IPS-18a (cell line): Measurements from ENCODE around the gene BMP6.

Source experiments
- H3K27ac ChIP-seq: one replicate; pipeline ENCODE4 v1.5.1; 2013; ENCODE audit warnings: low read length
- H3K27me3 ChIP-seq: one replicate; pipeline ENCODE4 v1.6.1; 2013; ENCODE audit warnings: mild to moderate bottlenecking, low read length; ENCODE audit not compliant: control insufficient read depth, insufficient read depth
- H3K36me3 ChIP-seq: one replicate; pipeline ENCODE4 v1.6.1; 2013; ENCODE audit warnings: low read depth, low read length; ENCODE audit not compliant: control insufficient read depth
- H3K4me1 ChIP-seq: one replicate; pipeline ENCODE4 v1.6.1; 2013; ENCODE audit warnings: low read depth, low read length; ENCODE audit not compliant: control insufficient read depth
- H3K4me3 ChIP-seq: one replicate; pipeline ENCODE4 v1.5.1; 2013; ENCODE audit warnings: low read length
- H3K9ac ChIP-seq: one replicate; pipeline ENCODE4 v1.6.1; 2013; ENCODE audit warnings: mild to moderate bottlenecking, low read length, moderate library complexity
- H3K9me3 ChIP-seq: one replicate; pipeline ENCODE4 v1.6.1; 2013; ENCODE audit warnings: low read depth, low read length; ENCODE audit not compliant: control insufficient read depth

BMP6 gene

DNA sequence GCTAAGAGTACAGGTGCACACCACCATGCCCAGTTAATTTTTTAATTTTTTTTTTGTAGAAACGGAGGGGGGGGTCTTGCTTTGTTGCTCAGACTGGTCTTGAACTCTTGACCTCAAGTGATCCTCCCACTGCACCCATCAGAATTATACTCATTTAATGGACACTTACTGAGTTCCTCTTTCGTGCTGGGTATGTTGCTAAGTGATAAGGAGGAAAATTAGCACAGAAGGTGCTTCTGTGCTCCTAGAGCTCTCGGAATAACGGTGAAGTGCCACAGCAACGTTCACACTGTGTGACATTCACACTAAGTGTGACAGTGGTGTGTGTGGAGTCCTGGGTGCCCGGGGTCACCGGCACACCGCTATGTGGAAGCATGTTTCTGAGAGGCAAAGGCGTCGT is 32.1 kb upstream of the BMP6 start:
- no peak overlapping the region for H3K4me3 ChIP-seq
- no peak overlapping the region for H3K9ac ChIP-seq
- no peaks in the 10 kb centered on the region for H3K9me3 ChIP-seq
- H3K27ac ChIP-seq: no peak overlapping the region
- H3K4me1 ChIP-seq: peaks cover 3% of the 10 kb centered on the region
- H3K36me3 ChIP-seq: no peaks in the 10 kb centered on the region
- H3K27me3 ChIP-seq: no peaks in the 10 kb centered on the region

DNA sequence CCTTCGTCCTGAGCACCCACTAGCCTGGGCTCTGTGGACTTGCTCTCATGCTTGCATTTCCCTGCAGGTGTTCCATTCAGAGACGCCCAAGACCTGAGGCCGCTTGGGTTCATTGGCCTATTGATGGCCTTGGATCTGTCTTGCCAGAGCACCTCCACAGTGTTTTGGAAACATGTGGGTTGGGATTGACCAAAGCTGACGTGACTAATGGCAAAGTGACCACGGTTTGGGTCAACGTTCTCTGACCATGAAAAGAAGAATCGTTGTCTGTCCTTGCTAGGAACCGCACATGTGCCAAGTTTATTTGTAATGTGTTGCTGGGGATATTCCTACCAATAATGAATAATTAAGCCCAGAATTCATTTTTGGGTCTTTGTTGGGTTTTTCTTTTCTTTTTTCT is 29.8 kb upstream of the BMP6 start:
- H3K9ac ChIP-seq: no peak overlapping the region
- H3K36me3 ChIP-seq: no peaks in the 10 kb centered on the region
- H3K27ac ChIP-seq: no peak overlapping the region
- H3K4me1 ChIP-seq: peaks cover 3% of the 10 kb centered on the region
- no peaks in the 10 kb centered on the region for H3K9me3 ChIP-seq
- H3K4me3 ChIP-seq: no peak overlapping the region
- no peaks in the 10 kb centered on the region for H3K27me3 ChIP-seq

DNA sequence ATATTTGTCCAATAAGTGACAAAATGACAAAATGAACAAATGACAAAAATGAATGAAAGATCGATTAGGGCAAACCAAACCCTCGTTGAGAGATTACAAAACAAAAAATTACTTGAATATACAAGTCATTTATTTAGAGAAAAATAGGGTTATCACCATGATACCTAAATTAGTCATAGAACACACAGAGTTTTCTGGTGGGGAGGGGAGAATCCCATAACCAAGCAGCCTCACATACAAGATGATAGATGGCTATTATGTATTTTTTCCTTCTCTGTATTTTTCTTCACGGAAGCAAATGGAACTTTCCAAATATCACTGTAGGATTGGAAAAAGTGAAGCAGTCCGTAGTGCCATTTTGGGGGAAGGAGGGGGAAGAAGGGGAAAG is 28.5 kb upstream of the BMP6 start:
- Histone ChIP-seq H3K9me3 (no peaks in the 10 kb centered on the region), H3K27me3 (no peaks in the 10 kb centered on the region), H3K36me3 (no peaks in the 10 kb centered on the region), H3K27ac (no peak overlapping the region), H3K9ac (no peak overlapping the region), H3K4me1 (peaks cover under 1% of the 10 kb centered on the region), H3K4me3 (no peak overlapping the region)

DNA sequence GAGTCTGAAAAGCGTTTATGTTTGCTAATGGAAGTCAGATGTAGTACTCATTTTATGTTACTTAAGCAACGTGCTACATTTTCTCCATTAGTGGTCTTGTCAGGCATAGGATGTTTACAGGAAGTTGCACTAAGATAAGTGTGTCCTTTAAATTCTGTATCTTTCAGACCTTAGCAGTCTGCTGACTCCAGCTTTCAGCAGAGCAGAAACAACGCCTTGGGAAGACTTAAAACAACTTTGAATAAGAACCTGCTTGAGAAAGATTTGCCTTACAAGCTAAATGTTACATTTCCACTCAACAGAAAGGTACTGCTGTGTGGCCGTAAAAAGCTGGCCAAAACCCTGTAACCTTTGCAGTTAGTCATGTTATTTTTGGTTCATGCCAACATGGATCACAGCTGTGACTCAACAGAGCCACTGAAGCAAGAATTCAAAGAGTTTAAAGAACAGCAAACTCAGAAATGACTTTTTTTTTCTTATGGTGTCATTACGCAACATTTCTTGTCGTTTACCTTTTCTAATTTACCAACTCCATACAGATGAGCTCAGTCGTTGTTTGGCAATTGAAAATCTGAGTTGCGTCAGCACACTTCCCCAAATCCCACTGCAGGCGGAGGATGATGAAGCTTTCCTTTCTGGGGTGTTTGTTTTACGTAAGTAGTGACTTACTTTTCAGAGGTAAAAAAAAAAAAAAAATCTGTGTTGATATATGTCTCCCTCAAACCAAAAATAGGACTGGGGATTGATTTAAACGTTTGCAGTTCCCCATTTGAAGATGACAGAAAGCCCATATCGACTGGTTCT is 27.9 kb upstream of the BMP6 start:
- Histone ChIP-seq H3K9ac (no peak overlapping the region), H3K4me1 (no peaks in the 10 kb centered on the region), H3K27ac (no peak overlapping the region)

DNA sequence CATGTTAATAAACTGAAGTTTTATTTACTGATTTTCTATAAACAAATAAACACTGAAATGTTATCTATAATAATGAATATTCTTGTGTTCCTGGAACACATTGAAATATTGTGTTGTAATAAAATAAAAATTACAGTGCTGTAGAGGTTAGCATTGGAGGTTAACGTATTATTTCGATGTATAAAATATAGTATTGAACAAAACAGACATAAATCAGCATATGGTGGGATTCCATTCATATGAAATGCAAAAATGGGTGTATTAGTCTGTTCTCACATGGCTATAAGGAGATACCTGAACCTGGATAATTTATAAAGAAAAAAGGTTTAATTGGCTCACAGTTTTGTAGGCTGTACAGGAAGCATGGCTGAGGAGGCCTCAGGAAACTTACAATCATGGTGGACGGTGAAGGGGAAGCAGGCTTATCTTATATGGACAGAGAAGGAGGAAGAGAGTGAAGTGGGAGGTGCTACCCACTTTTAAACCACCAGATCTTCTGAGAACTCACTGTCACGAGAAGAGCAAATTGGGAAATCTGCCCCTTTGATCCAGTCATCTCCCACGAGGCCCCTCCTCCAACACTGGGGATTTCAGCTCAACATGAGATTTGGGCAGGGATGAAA is 24.6 kb upstream of the BMP6 start:
- Histone ChIP-seq H3K9me3 (no peaks in the 10 kb centered on the region), H3K27ac (no peak overlapping the region), H3K4me1 (no peaks in the 10 kb centered on the region), H3K36me3 (no peaks in the 10 kb centered on the region), H3K27me3 (no peaks in the 10 kb centered on the region), H3K9ac (no peak overlapping the region), H3K4me3 (no peak overlapping the region)

More for the DNA sequence above, 27.9 kb upstream of the BMP6 start:
- Histone ChIP-seq H3K4me3 (no peak overlapping the region), H3K36me3 (no peaks in the 10 kb centered on the region), H3K27me3 (no peaks in the 10 kb centered on the region), H3K9me3 (no peaks in the 10 kb centered on the region)

DNA sequence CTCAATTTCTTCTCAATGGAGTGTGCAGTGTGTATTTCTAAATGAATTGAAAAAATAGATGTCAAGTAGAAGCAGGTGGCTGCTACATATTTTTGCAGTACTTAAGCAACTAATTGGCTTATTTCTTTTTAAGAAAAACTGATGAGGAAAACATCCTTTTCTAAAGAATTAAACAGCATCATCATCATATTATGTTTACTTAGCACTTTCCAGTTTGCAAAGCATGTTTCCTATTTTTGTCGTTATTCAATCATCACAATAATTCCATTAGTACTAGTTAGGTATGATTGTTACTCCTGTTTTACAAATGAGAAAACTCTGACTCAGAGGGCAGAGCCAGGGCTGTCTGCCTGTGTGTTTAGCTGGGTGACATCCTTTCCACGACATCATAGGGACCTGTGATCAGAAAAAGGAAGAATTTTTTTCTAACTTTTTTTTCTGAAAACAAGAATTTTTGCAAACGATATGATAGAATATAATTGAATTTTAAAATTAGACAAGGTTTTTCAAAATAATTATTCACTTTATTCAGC is 22.7 kb upstream of the BMP6 start:
- H3K27me3 ChIP-seq: no peaks in the 10 kb centered on the region
- no peak overlapping the region for H3K27ac ChIP-seq
- no peak overlapping the region for H3K4me3 ChIP-seq
- no peaks in the 10 kb centered on the region for H3K9me3 ChIP-seq
- H3K9ac ChIP-seq: no peak overlapping the region
- no peaks in the 10 kb centered on the region for H3K36me3 ChIP-seq
- H3K4me1 ChIP-seq: no peaks in the 10 kb centered on the region

DNA sequence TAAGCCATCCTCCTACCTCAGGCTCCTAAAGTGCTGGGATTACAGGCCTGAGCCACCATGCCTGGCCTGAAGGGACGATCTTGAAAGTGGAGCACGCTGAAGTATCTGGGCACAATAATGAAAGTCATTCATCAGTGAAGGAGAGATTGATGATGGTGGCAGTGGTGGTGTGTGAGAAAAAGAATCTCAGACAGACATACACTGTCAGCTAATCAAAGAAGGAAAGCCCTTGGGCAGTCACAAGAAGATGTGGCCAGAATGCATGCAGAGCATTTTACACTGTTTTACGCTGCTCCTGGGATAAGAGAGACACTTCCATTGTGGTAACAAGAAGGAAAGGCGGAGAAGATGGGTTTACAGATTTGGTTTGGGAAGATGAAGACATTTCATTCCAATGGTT is 20.4 kb upstream of the BMP6 start:
- Histone ChIP-seq H3K36me3 (no peaks in the 10 kb centered on the region), H3K27ac (no peak overlapping the region), H3K4me1 (no peaks in the 10 kb centered on the region), H3K4me3 (no peak overlapping the region), H3K9ac (no peak overlapping the region), H3K27me3 (no peaks in the 10 kb centered on the region), H3K9me3 (no peaks in the 10 kb centered on the region)

DNA sequence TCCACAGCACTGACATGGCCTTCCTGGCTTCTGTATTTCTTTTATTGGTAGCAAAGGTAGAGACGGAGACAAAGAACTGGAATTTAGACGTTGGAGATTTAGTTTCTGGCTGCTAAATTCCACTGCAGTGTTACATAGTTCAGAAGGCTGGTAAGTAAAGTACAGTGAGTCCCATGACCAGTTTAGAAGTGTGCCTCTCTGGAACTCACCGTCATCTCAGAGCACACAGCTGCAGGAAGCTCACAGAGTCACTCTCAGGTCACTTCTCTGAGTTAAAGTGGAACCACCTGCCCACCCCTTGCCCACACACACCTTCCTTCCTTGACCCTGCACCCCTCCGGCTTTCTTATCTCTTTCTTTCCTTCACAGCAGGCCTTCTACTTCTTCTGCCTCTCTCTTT is 19.6 kb upstream of the BMP6 start:
- Histone ChIP-seq H3K27ac (no peak overlapping the region), H3K27me3 (no peaks in the 10 kb centered on the region), H3K9me3 (no peaks in the 10 kb centered on the region), H3K9ac (no peak overlapping the region), H3K4me3 (no peak overlapping the region), H3K4me1 (no peaks in the 10 kb centered on the region), H3K36me3 (no peaks in the 10 kb centered on the region)

DNA sequence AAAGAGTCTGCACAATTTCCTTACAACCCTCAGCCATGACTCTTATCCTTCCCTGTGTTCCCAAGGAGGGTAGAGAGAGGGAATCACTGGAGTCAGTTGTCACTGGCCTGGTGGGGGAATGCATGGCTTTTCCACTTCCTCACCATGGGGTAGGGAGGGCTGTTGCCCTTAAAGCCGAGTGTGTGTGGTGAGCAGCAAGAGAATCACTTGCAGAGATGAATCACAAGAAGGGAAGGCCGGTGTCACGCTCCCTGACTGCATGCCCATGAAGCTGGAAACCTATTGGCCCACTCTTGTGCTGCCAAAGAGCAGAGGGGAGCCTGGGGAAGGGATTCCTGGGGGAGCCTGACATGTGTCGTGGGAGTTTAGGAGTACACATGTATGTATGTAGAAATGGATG is 18.1 kb upstream of the BMP6 start:
- Histone ChIP-seq H3K36me3 (no peaks in the 10 kb centered on the region), H3K27ac (no peak overlapping the region), H3K9me3 (no peaks in the 10 kb centered on the region), H3K27me3 (no peaks in the 10 kb centered on the region), H3K9ac (no peak overlapping the region), H3K4me3 (no peak overlapping the region), H3K4me1 (no peaks in the 10 kb centered on the region)

DNA sequence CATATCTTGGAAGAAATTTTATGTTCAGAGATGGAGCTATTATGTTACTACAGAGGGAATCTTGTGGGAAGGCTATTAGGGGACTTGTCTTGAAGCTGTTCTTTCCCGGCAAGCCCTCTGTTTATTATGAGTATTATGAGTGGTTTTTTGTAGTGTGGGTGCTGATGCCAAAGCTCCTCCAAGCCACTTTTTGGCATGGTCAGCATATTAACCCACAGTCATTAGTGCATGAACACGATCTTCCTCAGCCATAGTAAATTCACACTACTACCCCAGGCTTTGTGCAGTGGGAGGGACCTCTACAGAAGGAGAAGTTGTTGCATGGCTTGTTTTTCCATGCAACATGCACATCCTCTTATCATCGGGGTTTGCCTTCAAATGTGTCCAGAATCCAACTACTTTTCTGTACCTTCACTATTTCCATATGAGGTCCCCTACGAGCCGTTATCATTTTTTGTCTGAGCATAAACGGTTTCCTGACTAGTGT is 6.5 kb upstream of the BMP6 start:
- H3K4me3 ChIP-seq: no peak overlapping the region
- no peaks in the 10 kb centered on the region for H3K4me1 ChIP-seq

DNA sequence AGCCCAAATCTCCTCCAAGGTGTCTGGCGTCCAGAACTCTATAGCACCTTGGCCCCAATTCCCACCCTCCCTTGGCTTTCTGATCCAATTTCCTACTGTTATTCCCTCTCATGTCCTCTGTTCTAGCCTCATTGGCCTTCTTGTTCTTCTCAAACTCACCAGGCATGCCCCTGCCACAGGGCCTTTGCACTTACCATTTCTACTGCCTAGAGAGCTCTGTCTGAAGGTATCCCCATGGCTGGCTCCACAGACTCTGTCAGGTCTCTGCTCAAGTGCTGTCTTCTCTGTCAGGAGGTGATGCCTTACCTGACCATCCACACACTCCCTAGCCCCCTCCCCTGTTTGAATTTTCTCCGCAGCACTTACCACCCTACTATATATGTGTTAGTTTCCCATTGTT is 5.6 kb upstream of the BMP6 start:
- Histone ChIP-seq H3K9me3 (no peaks in the 10 kb centered on the region), H3K27ac (no peak overlapping the region), H3K9ac (no peak overlapping the region), H3K27me3 (peaks cover 28% of the 10 kb centered on the region), H3K36me3 (no peaks in the 10 kb centered on the region), H3K4me3 (no peak overlapping the region), H3K4me1 (no peaks in the 10 kb centered on the region)

More for the DNA sequence above, 6.5 kb upstream of the BMP6 start:
- H3K36me3 ChIP-seq: no peaks in the 10 kb centered on the region
- peaks cover 19% of the 10 kb centered on the region for H3K27me3 ChIP-seq
- no peak overlapping the region for H3K9ac ChIP-seq
- H3K9me3 ChIP-seq: no peaks in the 10 kb centered on the region
- H3K27ac ChIP-seq: no peak overlapping the region

DNA sequence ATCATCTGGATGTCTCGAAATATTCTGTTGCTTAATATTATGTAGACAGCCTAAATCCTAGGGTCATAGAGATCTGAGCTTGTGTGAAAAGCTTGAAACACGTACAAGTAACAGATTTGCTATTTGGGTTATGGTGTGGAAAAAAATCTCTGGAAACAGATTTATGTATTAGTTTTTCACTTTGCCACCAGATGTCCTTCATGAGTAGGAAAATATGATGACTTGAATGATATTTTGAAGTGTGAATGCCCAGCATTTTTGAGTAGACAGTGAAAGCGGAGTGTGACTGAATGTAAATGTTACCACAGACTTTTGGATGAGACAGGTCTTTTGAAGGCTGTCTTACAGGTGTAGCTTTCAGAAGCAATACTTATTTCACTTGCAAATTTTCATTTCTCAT is 4.2 kb upstream of the BMP6 start:
- Histone ChIP-seq H3K27ac (no peak overlapping the region), H3K4me3 (no peak overlapping the region), H3K9me3 (no peaks in the 10 kb centered on the region), H3K36me3 (no peaks in the 10 kb centered on the region), H3K9ac (no peak overlapping the region), H3K4me1 (no peaks in the 10 kb centered on the region), H3K27me3 (peaks cover 41% of the 10 kb centered on the region)
